Left ventricle myocardium inferior (tissue), 1 donor: ENCODE data around the gene MOSPD2. TPM values are rescaled to one million over a fixed set of nuclear protein-coding genes. Genes with fewer than 3 reads are reported as not detected.

Experiments
- DNase-seq: peaks from one replicate; pipeline ENCODE4 v3.0.0-alpha.2; 2020
- H3K27ac ChIP-seq: fragments of 200-600 bp; replicated peaks from 2 replicates; pipeline ENCODE4 v1.8.0; 2021
- H3K27me3 ChIP-seq: fragments of 200-600 bp; 2 replicates; pipeline ENCODE4 v1.8.0; 2021; ENCODE audit warnings: low read depth
- H3K36me3 ChIP-seq: fragments of 200-600 bp; 2 replicates; pipeline ENCODE4 v1.8.0; 2021
- H3K4me1 ChIP-seq: fragments of 200-600 bp; 2 replicates; pipeline ENCODE4 v1.8.0; 2021
- H3K4me3 ChIP-seq: fragments of 200-600 bp; 2 replicates; pipeline ENCODE4 v1.8.0; 2021; ENCODE audit warnings: mild to moderate bottlenecking, moderate library complexity
- H3K9me3 ChIP-seq: fragments of 200-600 bp; replicated peaks from 2 replicates; pipeline ENCODE4 v1.8.0; 2021
- CTCF ChIP-seq: fragments of 200-600 bp; IDR thresholded peaks from 2 replicates; pipeline ENCODE4 v1.8.0; 2021; ENCODE audit warnings: antibody characterized with exemption, mild to moderate bottlenecking, borderline replicate concordance
- intact Hi-C: fragments of 100-400 bp; cut with micrococcal nuclease; formaldehyde crosslinking; loops from one replicate; pipeline ENCODE4 v1.11.0; 2022
- total RNA-seq: library from RNA; stranded (reverse); fragmentation: NEBNext Ultra II Directional; extraction: Animal tissue kit (Norgen Biotek cat#: 25700); gene quantifications from one replicate; pipeline ENCODE4 v1.2.1, GENCODE V29; 2021
- donor health status: DM: no; HTN: yes; CAD: no; lungs with severe emphysema.

MOSPD2 gene
- total RNA-seq, 1 donor from 2014 or later = 6.2 TPM

- no peak for TF ChIP-seq CTCF
- Histone ChIP-seq H3K36me3 (peaks cover 39% of the 10 kb centered on the region), H3K4me1 (no peaks in the 10 kb centered on the region), H3K27ac (no peak overlapping the region), H3K9me3 (no peaks in the 10 kb centered on the region), H3K27me3 (no peaks in the 10 kb centered on the region), H3K4me3 (no peak overlapping the region)
- no peak for DNase-seq
- intact Hi-C loops = no loop called here
Measured at GRCh38 chrX:14913241-14913640, 40.0 kb downstream of the MOSPD2 start.

GRCh38 chrX:14915596-14915995, 42.4 kb downstream of the MOSPD2 start:
- no peaks in the 10 kb centered on the region for H3K4me1 ChIP-seq
- no peak overlapping the region for H3K4me3 ChIP-seq
- H3K9me3 ChIP-seq = no peaks in the 10 kb centered on the region
- no peaks in the 10 kb centered on the region for H3K27me3 ChIP-seq
- no peak overlapping the region for H3K27ac ChIP-seq
- no peak for DNase-seq
- peaks cover 32% of the 10 kb centered on the region for H3K36me3 ChIP-seq
- intact Hi-C loops = no loop called here
- TF ChIP-seq CTCF = no peak

- intact Hi-C loops = no loop called here
- Histone ChIP-seq H3K9me3 (no peaks in the 10 kb centered on the region), H3K36me3 (peaks cover 30% of the 10 kb centered on the region), H3K4me3 (no peak overlapping the region), H3K27me3 (no peaks in the 10 kb centered on the region), H3K4me1 (no peaks in the 10 kb centered on the region), H3K27ac (no peak overlapping the region)
- DNase-seq = no peak
- no peak for TF ChIP-seq CTCF
Measured at GRCh38 chrX:14916017-14916674, 42.9 kb downstream of the MOSPD2 start.

GRCh38 chrX:14919407-14919806, 46.2 kb downstream of the MOSPD2 start:
- Histone ChIP-seq H3K27me3 (no peaks in the 10 kb centered on the region), H3K9me3 (no peaks in the 10 kb centered on the region), H3K4me3 (no peak overlapping the region), H3K36me3 (peaks cover 18% of the 10 kb centered on the region), H3K4me1 (no peaks in the 10 kb centered on the region), H3K27ac (no peak overlapping the region)
- intact Hi-C loops = no loop called here
- DNase-seq = no peak
- no peak for TF ChIP-seq CTCF

- Histone ChIP-seq H3K36me3 (peaks cover 18% of the 10 kb centered on the region), H3K4me3 (no peak overlapping the region), H3K4me1 (no peaks in the 10 kb centered on the region), H3K27ac (no peak overlapping the region), H3K9me3 (no peaks in the 10 kb centered on the region), H3K27me3 (no peaks in the 10 kb centered on the region)
- intact Hi-C loops = no loop called here
- no peak for TF ChIP-seq CTCF
- DNase-seq = no peak
Measured at GRCh38 chrX:14920196-14920595, 47.0 kb downstream of the MOSPD2 start.
